ENCODE results near the gene OPCML. TPM values are rescaled to one million over a fixed set of nuclear protein-coding genes. Genes with fewer than 3 reads are reported as not detected.

OPCML gene
- polyA plus RNA-seq, 1 donor (not counting 4 experiments of a cell fraction or from before 2014, with no cell fraction given) = 0.04 TPM

GRCh38 chr11:132496341-132496740, 1036.0 kb downstream of the OPCML start:
- no peak for FAIRE-seq
- DNase-seq (ENCODE audit: low read depth, low spot score) = no peak
- no peak overlapping the region for H3K9ac ChIP-seq (ENCODE audit: control insufficient read depth, extremely low read depth, insufficient read depth, low read length)
- no peak overlapping the region for H3K4me2 ChIP-seq (ENCODE audit: control insufficient read depth, extremely low read depth, insufficient read depth, low read depth, low read length)
- no peaks in the 10 kb centered on the region for H3K4me1 ChIP-seq (ENCODE audit: control insufficient read depth, extremely low read depth, insufficient read depth, low read length)
- no peak overlapping the region for H3K27ac ChIP-seq (ENCODE audit: control insufficient read depth, insufficient read depth, low read length)
- dilution Hi-C loops (cut with MboI; ENCODE audit: extremely low pct_ligation_motif_present, low sequenced_read_pairs) = no loop called here
- no peaks in the 10 kb centered on the region for H3K9me1 ChIP-seq (ENCODE audit: control insufficient read depth, extremely low read depth, insufficient read depth, low read length)
- H3K27me3 ChIP-seq (ENCODE audit: control insufficient read depth, extremely low read depth, insufficient read depth, low read length) = no peaks in the 10 kb centered on the region
- H3K4me3 ChIP-seq (ENCODE audit: control insufficient read depth in 2 of 3, extremely low read depth in 1 of 3, insufficient read depth in 2 of 3, low read depth in 1 of 3, low read length in 3 of 3) = no peak overlapping the region
- TF ChIP-seq, protein P1, sequence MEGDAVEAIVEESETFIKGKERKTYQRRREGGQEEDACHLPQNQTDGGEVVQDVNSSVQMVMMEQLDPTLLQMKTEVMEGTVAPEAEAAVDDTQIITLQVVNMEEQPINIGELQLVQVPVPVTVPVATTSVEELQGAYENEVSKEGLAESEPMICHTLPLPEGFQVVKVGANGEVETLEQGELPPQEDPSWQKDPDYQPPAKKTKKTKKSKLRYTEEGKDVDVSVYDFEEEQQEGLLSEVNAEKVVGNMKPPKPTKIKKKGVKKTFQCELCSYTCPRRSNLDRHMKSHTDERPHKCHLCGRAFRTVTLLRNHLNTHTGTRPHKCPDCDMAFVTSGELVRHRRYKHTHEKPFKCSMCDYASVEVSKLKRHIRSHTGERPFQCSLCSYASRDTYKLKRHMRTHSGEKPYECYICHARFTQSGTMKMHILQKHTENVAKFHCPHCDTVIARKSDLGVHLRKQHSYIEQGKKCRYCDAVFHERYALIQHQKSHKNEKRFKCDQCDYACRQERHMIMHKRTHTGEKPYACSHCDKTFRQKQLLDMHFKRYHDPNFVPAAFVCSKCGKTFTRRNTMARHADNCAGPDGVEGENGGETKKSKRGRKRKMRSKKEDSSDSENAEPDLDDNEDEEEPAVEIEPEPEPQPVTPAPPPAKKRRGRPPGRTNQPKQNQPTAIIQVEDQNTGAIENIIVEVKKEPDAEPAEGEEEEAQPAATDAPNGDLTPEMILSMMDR (optimal IDR thresholded peaks at IDR 0.05 in 1 of 3, IDR thresholded peaks at IDR 0.05 in 1 of 3, conservative IDR thresholded peaks at IDR 0.05 in 1 of 3; ENCODE audit: extremely low read depth in 1 of 3, insufficient read depth in 2 of 3, low read length in 3 of 3) = no peak
- no peak for TF ChIP-seq EZH2 (IDR thresholded peaks at IDR 0.05; ENCODE audit: low read length)
- H2AFZ ChIP-seq (ENCODE audit: control insufficient read depth, low read length) = no peak overlapping the region
- no peaks in the 10 kb centered on the region for H4K20me1 ChIP-seq (ENCODE audit: control insufficient read depth, extremely low read depth, insufficient read depth, low read length)
- no peaks in the 10 kb centered on the region for H3K36me3 ChIP-seq (ENCODE audit: control insufficient read depth in 2 of 2, extremely low read depth in 1 of 2, insufficient read depth in 2 of 2, low read length in 2 of 2)
- H3K79me2 ChIP-seq (ENCODE audit: control insufficient read depth, insufficient read depth, low read length) = no peaks in the 10 kb centered on the region
- no peaks in the 10 kb centered on the region for H3K9me3 ChIP-seq (ENCODE audit: control insufficient read depth, low read depth, low read length)

- Histone ChIP-seq H2AFZ (ENCODE audit: control insufficient read depth, low read length) (no peak overlapping the region), H3K4me3 (ENCODE audit: control insufficient read depth in 2 of 3, extremely low read depth in 1 of 3, insufficient read depth in 2 of 3, low read depth in 1 of 3, low read length in 3 of 3) (no peak overlapping the region), H3K79me2 (ENCODE audit: control insufficient read depth, insufficient read depth, low read length) (no peaks in the 10 kb centered on the region), H3K27ac (ENCODE audit: control insufficient read depth, insufficient read depth, low read length) (no peak overlapping the region), H3K27me3 (ENCODE audit: control insufficient read depth, extremely low read depth, insufficient read depth, low read length) (no peaks in the 10 kb centered on the region), H3K4me1 (ENCODE audit: control insufficient read depth, extremely low read depth, insufficient read depth, low read length) (no peaks in the 10 kb centered on the region), H4K20me1 (ENCODE audit: control insufficient read depth, extremely low read depth, insufficient read depth, low read length) (no peaks in the 10 kb centered on the region), H3K9me1 (ENCODE audit: control insufficient read depth, extremely low read depth, insufficient read depth, low read length) (no peaks in the 10 kb centered on the region), H3K9ac (ENCODE audit: control insufficient read depth, extremely low read depth, insufficient read depth, low read length) (no peak overlapping the region), H3K36me3 (ENCODE audit: control insufficient read depth in 2 of 2, extremely low read depth in 1 of 2, insufficient read depth in 2 of 2, low read length in 2 of 2) (no peaks in the 10 kb centered on the region), H3K4me2 (ENCODE audit: control insufficient read depth, extremely low read depth, insufficient read depth, low read depth, low read length) (no peak overlapping the region), H3K9me3 (ENCODE audit: control insufficient read depth, low read depth, low read length) (no peaks in the 10 kb centered on the region)
- DNase-seq (ENCODE audit: low read depth, low spot score) (no peak), FAIRE-seq (no peak)
- TF ChIP-seq EZH2 (IDR thresholded peaks at IDR 0.05; ENCODE audit: low read length) = no peak
- TF ChIP-seq, protein P1 (optimal IDR thresholded peaks at IDR 0.05 in 1 of 3, IDR thresholded peaks at IDR 0.05 in 1 of 3, conservative IDR thresholded peaks at IDR 0.05 in 1 of 3; ENCODE audit: extremely low read depth in 1 of 3, insufficient read depth in 2 of 3, low read length in 3 of 3) = no peak
- dilution Hi-C loops (cut with MboI; ENCODE audit: extremely low pct_ligation_motif_present, low sequenced_read_pairs) = no loop called here
These were observed 1038.5 kb downstream of the OPCML start for GRCh38 chr11:132493801-132494200.

Data from keratinocyte (primary cell).